ENCODE measurements around the gene SLC16A6. TPM values are rescaled to one million over a fixed set of nuclear protein-coding genes. Genes with fewer than 3 reads are reported as not detected.
"Not testable (repeated sequence)": the region's sequence is repeated elsewhere in the genome, so short reads cannot be mapped to it uniquely, and the experiment has no call there.

SLC16A6 gene
- total and polyA plus RNA-seq, 7 experiments from 2014 or later, result 0.74 to 12.5 (median 5.8) TPM

GRCh38 chr17:68263101-68263681 lies 27.7 kb downstream of the SLC16A6 start:
- Mint-ChIP-seq H3K27ac (peak overlapping the region; percentile 3 to 85 (median 52)), H3K4me1 (peaks cover 17 to 57% (median 43%) of the 10 kb centered on the region in 7 donors), H3K36me3 (peaks cover 0 to 12% (median 3%) of the 10 kb centered on the region in 5 donors), H3K4me3 (peak overlapping the region in 2 of 10 donors; percentile 30 to 39)
- not testable (repeated sequence) for H3K27ac ChIP-seq (ENCODE audit: low read depth, low read length); H3K4me3 ChIP-seq (ENCODE audit: low read length); H3K9me3 ChIP-seq (ENCODE audit: control insufficient read depth in 2 of 3, low read length in 3 of 3); H3K9me3 Mint-ChIP-seq; H3K27me3 ChIP-seq (ENCODE audit: control insufficient read depth in 2 of 2, insufficient read depth in 2 of 2, low read length in 2 of 2); H3K36me3 ChIP-seq (ENCODE audit: control insufficient read depth in 2 of 3, insufficient read depth in 3 of 3, low read length in 3 of 3); H3K27me3 Mint-ChIP-seq
- ATAC-seq, result peak; percentile 52
- ChIA-PET CTCF (interaction anchor here (0.5 to 4.6 kb wide), 16 partner anchors 10 to 203 kb away, joined by 3 to 45 read pairs (median 4); partner anchors contain the start of genes ARSG and SLC16A6), POLR2A (interaction anchor here (0.6 to 3.7 kb wide), 6 partner anchors 16 to 184 kb away, joined by 3 to 28 read pairs (median 6); partner anchors contain the start of genes AMZ2, ARSG and SLC16A6)
- peak in 6 of 9 donors; percentile 20 to 65 (median 46) for DNase-seq
- intact Hi-C loops (cut with micrococcal nuclease), result loop anchor here (1.0 to 10.0 kb wide), 9 partner anchors 29 to 502 kb away; no protein-coding TSS in a partner anchor
- H3K4me1 ChIP-seq (ENCODE audit: control insufficient read depth in 2 of 2, insufficient read depth in 2 of 2, low read length in 2 of 2), result peaks cover 31 to 35% of the 10 kb centered on the region in 2 donors

GRCh38 chr17:68262467-68262866 lies 28.5 kb downstream of the SLC16A6 start:
- not testable (repeated sequence) for H3K9me3 Mint-ChIP-seq; H3K27me3 ChIP-seq (ENCODE audit: control insufficient read depth in 2 of 2, insufficient read depth in 2 of 2, low read length in 2 of 2); H3K9me3 ChIP-seq (ENCODE audit: control insufficient read depth in 2 of 3, low read length in 3 of 3); H3K4me3 ChIP-seq (ENCODE audit: low read length); H3K27ac ChIP-seq (ENCODE audit: low read depth, low read length); H3K36me3 ChIP-seq (ENCODE audit: control insufficient read depth in 2 of 3, insufficient read depth in 3 of 3, low read length in 3 of 3); H3K27me3 Mint-ChIP-seq; DNase-seq; ATAC-seq
- CTCF ChIA-PET, result interaction anchor here (0.6 to 4.6 kb wide), 18 partner anchors 24 to 206 kb away, joined by 3 to 45 read pairs (median 4); partner anchors contain the start of genes ARSG and SLC16A6
- Mint-ChIP-seq H3K27ac (peak overlapping the region in 4 of 9 donors; percentile 3 to 64 (median 56)), H3K4me1 (peaks cover 20 to 61% (median 47%) of the 10 kb centered on the region in 7 donors), H3K36me3 (peaks cover 0 to 12% (median 2%) of the 10 kb centered on the region in 5 donors), H3K4me3 (peak overlapping the region in 1 of 10 donors; percentile 41)
- intact Hi-C loops (cut with micrococcal nuclease), result loop anchor here (2.0 to 10.0 kb wide), 3 partner anchors 35 to 502 kb away; no protein-coding TSS in a partner anchor
- POLR2A ChIA-PET, result interaction anchor here (0.6 to 3.7 kb wide), 4 partner anchors 18 to 201 kb away, joined by 4 to 28 read pairs (median 14); partner anchors contain the start of genes ARSG and SLC16A6
- H3K4me1 ChIP-seq (ENCODE audit: control insufficient read depth in 2 of 2, insufficient read depth in 2 of 2, low read length in 2 of 2), result peaks cover 38 to 42% of the 10 kb centered on the region in 2 donors

DNA sequence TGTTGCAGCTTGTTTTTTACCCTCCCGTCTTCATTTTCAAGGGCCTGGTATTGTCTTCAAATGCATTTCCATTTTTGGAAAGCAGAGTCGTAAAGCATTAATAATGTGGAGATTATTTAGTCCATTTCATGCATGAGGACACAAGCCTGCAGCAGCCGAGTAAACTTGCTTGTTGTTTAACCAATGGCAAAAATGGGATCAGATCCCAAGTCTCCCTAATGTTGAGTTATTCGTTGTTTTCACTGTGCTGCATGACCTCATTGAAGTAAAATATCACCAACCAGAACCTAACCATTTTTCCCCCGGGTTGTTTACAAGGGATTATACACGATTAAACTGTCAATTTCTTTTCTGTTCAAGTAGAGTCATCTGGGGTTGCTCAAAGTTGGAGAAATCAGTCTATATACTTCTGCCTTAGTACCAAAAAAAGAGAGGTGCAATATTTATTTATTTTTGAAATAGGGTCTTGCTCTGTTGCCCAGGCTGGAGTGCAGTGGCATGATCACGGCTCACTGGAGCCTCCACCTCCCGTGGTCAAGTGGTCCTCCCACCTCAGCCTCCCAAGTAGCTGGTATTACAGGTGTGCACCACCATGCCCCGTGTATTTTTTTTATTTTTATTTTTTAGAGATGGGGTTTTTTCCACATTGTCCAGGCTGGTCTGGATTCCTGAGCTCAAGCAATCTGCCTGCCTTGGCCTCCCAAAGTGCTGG lies 30.7 kb downstream of the SLC16A6 start:
- Histone ChIP-seq H3K27me3 (ENCODE audit: control insufficient read depth in 2 of 2, insufficient read depth in 2 of 2, low read length in 2 of 2) (no peaks in the 10 kb centered on the region), H3K36me3 (ENCODE audit: control insufficient read depth in 2 of 3, insufficient read depth in 3 of 3, low read length in 3 of 3) (no peaks in the 10 kb centered on the region), H3K9me3 (ENCODE audit: control insufficient read depth in 2 of 3, low read length in 3 of 3) (no peaks in the 10 kb centered on the region), H3K4me1 (ENCODE audit: control insufficient read depth in 2 of 2, insufficient read depth in 2 of 2, low read length in 2 of 2) (peaks cover 60 to 65% of the 10 kb centered on the region in 2 donors), H3K4me3 (ENCODE audit: low read length) (no peak overlapping the region), H3K27ac (ENCODE audit: low read depth, low read length) (peak overlapping the region; percentile 92)
- Mint-ChIP-seq H3K4me1 (peaks cover 28 to 73% (median 64%) of the 10 kb centered on the region in 7 donors), H3K27ac (peak overlapping the region in 8 of 9 donors; percentile 77 to 96 (median 90)), H3K27me3 (no peaks in the 10 kb centered on the region), H3K4me3 (peak overlapping the region in 6 of 10 donors; percentile 59 to 79 (median 66)), H3K9me3 (no peaks in the 10 kb centered on the region), H3K36me3 (peaks cover 0 to 25% (median 4%) of the 10 kb centered on the region in 5 donors)
- ChIA-PET CTCF (interaction anchor here (0.6 to 1.0 kb wide), 3 partner anchors 12 to 178 kb away, joined by 4 to 5 read pairs (median 4); partner anchors contain the start of gene AMZ2), POLR2A (interaction anchor here (0.6 to 3.8 kb wide), 7 partner anchors 12 to 199 kb away, joined by 3 to 40 read pairs (median 6); partner anchors contain the start of genes AMZ2, ARSG and SLC16A6)
- intact Hi-C loops (cut with micrococcal nuclease), result loop anchor here in 1 of 2 donors (5.0 to 10.0 kb wide), 2 partner anchors 37 to 505 kb away; no protein-coding TSS in a partner anchor
- no peak for DNase-seq
- ATAC-seq, result no peak

DNA sequence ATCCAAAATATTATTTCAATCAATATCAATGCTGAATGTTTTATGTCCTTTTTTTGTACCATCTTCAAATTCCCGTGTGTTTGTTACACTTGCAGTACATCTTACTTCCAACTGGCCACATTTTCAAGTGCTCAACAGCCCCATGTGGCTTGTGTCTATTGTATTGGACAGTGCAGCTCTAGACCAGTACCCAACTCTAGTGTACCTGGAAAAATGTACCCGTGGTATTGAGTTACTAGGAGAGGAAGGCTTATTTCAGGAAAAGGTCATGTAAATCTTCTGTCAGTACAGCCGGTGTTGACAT lies 31.3 kb downstream of the SLC16A6 start:
- POLR2A ChIA-PET, result interaction anchor here (1.0 to 3.8 kb wide), 5 partner anchors 11 to 199 kb away, joined by 5 to 40 read pairs (median 7); partner anchors contain the start of genes AMZ2, ARSG and SLC16A6
- not testable (repeated sequence) for H3K4me3 ChIP-seq (ENCODE audit: low read length); H3K9me3 ChIP-seq (ENCODE audit: control insufficient read depth in 2 of 3, low read length in 3 of 3); H3K27me3 ChIP-seq (ENCODE audit: control insufficient read depth in 2 of 2, insufficient read depth in 2 of 2, low read length in 2 of 2); H3K9me3 Mint-ChIP-seq; H3K27me3 Mint-ChIP-seq; H3K36me3 ChIP-seq (ENCODE audit: control insufficient read depth in 2 of 3, insufficient read depth in 3 of 3, low read length in 3 of 3); ATAC-seq; DNase-seq
- Mint-ChIP-seq H3K36me3 (peaks cover 0 to 27% (median 5%) of the 10 kb centered on the region in 5 donors), H3K4me3 (peak overlapping the region; percentile 51 to 79 (median 68)), H3K4me1 (peaks cover 33 to 79% (median 70%) of the 10 kb centered on the region in 7 donors), H3K27ac (peak overlapping the region; percentile 77 to 96 (median 92))
- Histone ChIP-seq H3K27ac (ENCODE audit: low read depth, low read length) (peak overlapping the region; percentile 92), H3K4me1 (ENCODE audit: control insufficient read depth in 2 of 2, insufficient read depth in 2 of 2, low read length in 2 of 2) (peaks cover 64 to 71% of the 10 kb centered on the region in 2 donors)
- intact Hi-C loops (cut with micrococcal nuclease), result loop anchor here in 1 of 2 donors (1.0 to 2.0 kb wide), 2 partner anchors 59 to 177 kb away; no protein-coding TSS in a partner anchor
- CTCF ChIA-PET, result interaction anchor here (1.5 kb wide), 1 partner anchor 173 kb away, joined by 3 read pairs; no protein-coding TSS in a partner anchor

DNA sequence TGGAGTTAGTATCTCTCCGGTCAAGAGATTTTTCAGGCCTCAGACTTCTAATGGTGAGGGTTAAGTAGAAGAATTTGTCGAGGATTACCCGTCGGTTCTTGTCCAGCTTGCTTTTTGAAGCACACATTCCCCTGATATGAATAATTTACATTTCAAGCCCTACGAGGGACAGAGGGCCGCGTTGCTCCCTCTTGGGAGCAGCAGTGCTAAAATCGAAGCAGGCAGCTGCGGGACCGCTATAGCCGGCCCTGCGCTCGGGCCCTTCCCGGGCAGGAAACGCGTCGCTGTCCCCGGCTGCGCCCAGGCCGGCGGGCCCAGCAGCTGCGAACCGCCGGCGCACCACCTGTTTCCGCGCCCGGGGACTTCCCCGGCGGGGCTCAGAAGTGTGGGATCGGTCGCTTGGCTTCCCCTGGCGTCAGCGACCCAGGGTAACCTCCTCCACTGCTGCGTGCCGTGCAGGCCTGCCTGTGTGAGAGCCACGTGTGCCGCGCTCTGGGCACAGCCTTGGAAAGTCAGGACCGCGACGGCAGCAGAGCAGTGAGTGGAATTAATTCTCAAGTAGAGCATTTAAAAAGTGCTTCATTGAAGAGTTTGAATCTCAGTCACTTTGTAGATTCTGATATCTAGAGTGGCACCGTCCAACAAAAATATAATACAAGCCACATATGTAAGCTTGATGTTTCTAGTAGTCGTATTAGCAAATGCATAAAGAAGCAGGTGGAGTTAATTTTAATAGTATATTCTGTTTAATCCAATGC lies 31.9 kb downstream of the SLC16A6 start:
- Mint-ChIP-seq H3K4me3 (peak overlapping the region; percentile 52 to 79 (median 68)), H3K4me1 (peaks cover 35 to 84% (median 76%) of the 10 kb centered on the region in 7 donors), H3K27ac (peak overlapping the region; percentile 87 to 97 (median 94)), H3K36me3 (peaks cover 0 to 31% (median 5%) of the 10 kb centered on the region in 5 donors)
- not testable (repeated sequence) for H3K9me3 ChIP-seq (ENCODE audit: control insufficient read depth in 2 of 3, low read length in 3 of 3); H3K27me3 ChIP-seq (ENCODE audit: control insufficient read depth in 2 of 2, insufficient read depth in 2 of 2, low read length in 2 of 2); H3K27me3 Mint-ChIP-seq; H3K36me3 ChIP-seq (ENCODE audit: control insufficient read depth in 2 of 3, insufficient read depth in 3 of 3, low read length in 3 of 3); H3K9me3 Mint-ChIP-seq; H3K4me3 ChIP-seq (ENCODE audit: low read length)
- ChIA-PET POLR2A (interaction anchor here (0.7 to 3.8 kb wide), 6 partner anchors 11 to 200 kb away, joined by 3 to 40 read pairs (median 6); partner anchors contain the start of genes AMZ2, ARSG and SLC16A6), CTCF (interaction anchor here (0.5 to 1.5 kb wide), 6 partner anchors 30 to 218 kb away, joined by 3 to 5 read pairs (median 3); no protein-coding TSS in a partner anchor)
- peak; percentile 66 to 82 (median 72) for DNase-seq
- H3K4me1 ChIP-seq (ENCODE audit: control insufficient read depth in 2 of 2, insufficient read depth in 2 of 2, low read length in 2 of 2), result peaks cover 69 to 76% of the 10 kb centered on the region in 2 donors
- intact Hi-C loops (cut with micrococcal nuclease), result loop anchor here (1.0 to 2.0 kb wide), 3 partner anchors 11 to 177 kb away; partner anchors contain the start of gene AMZ2 (in 2 of the 2)
- H3K27ac ChIP-seq (ENCODE audit: low read depth, low read length), result peak overlapping the region; percentile 92
- peak; percentile 95 for ATAC-seq
